ENCODE data around the gene CADM4. TPM values are rescaled to one million over a fixed set of nuclear protein-coding genes. Genes with fewer than 3 reads are reported as not detected.
"Not testable (repeated sequence)": the region's sequence is repeated elsewhere in the genome, so short reads cannot be mapped to it uniquely, and the experiment has no call there.

CADM4 gene
- 10 to 100 TPM; 42.9 to 59.2 (median 50.2) TPM for polyA plus RNA-seq (ENCODE audit: insufficient read length in 3 of 3)
- long read RNA-seq, donor 1, transcript CADM4-201 (9 exons, 2,178 nt), result major isoform, 10 of 10 reads
- long read RNA-seq, donor 1, partial matches to known transcripts, result 0 of 10 reads
- long read RNA-seq, donor 1, other reads (novel, unspliced or antisense), result 0 of 10 reads
- long read RNA-seq, donor 2, transcript CADM4-201 (9 exons, 2,178 nt), result major isoform, 6 of 6 reads
- long read RNA-seq, donor 2, partial matches to known transcripts, result 0 of 6 reads
- long read RNA-seq, donor 2, other reads (novel, unspliced or antisense), result 0 of 6 reads
- long read RNA-seq, donor 3, transcript CADM4-201 (9 exons, 2,178 nt), result major isoform, 18 of 26 reads
- long read RNA-seq, donor 3, partial matches to known transcripts, result 8 of 26 reads
- long read RNA-seq, donor 3, other reads (novel, unspliced or antisense), result 0 of 26 reads
- long read RNA-seq, donor 4, transcript CADM4-201 (9 exons, 2,178 nt), result major isoform, 10 of 20 reads
- long read RNA-seq, donor 4, partial matches to known transcripts, result 10 of 20 reads
- long read RNA-seq, donor 4, other reads (novel, unspliced or antisense), result 0 of 20 reads
- long read RNA-seq, donor 5, transcript CADM4-201 (9 exons, 2,178 nt), result major isoform, 27 of 27 reads
- long read RNA-seq, donor 5, partial matches to known transcripts, result 0 of 27 reads
- long read RNA-seq, donor 5, other reads (novel, unspliced or antisense), result 0 of 27 reads
- long read RNA-seq, donor 6, transcript CADM4-201 (9 exons, 2,178 nt), result major isoform, 5 of 5 reads
- long read RNA-seq, donor 6, partial matches to known transcripts, result 0 of 5 reads
- long read RNA-seq, donor 6, other reads (novel, unspliced or antisense), result 0 of 5 reads
- long read RNA-seq, donor 7, transcript CADM4-201 (9 exons, 2,178 nt), result major isoform, 7 of 7 reads
- long read RNA-seq, donor 7, partial matches to known transcripts, result 0 of 7 reads
- long read RNA-seq, donor 7, other reads (novel, unspliced or antisense), result 0 of 7 reads
- long read RNA-seq, donor 8, transcript CADM4-201 (9 exons, 2,178 nt), result major isoform, 23 of 23 reads
- long read RNA-seq, donor 8, partial matches to known transcripts, result 0 of 23 reads
- long read RNA-seq, donor 8, other reads (novel, unspliced or antisense), result 0 of 23 reads
- long read RNA-seq, donor 9, transcript CADM4-201 (9 exons, 2,178 nt), result major isoform, 6 of 6 reads
- long read RNA-seq, donor 9, partial matches to known transcripts, result 0 of 6 reads
- long read RNA-seq, donor 9, other reads (novel, unspliced or antisense), result 0 of 6 reads
- long read RNA-seq, donor 10, transcript CADM4-201 (9 exons, 2,178 nt), result major isoform, 6 of 19 reads
- long read RNA-seq, donor 10, partial matches to known transcripts, result 13 of 19 reads
- long read RNA-seq, donor 10, other reads (novel, unspliced or antisense), result 0 of 19 reads
- long read RNA-seq, donor 11, transcript CADM4-201 (9 exons, 2,178 nt), result major isoform, 5 of 5 reads
- long read RNA-seq, donor 11, partial matches to known transcripts, result 0 of 5 reads
- long read RNA-seq, donor 11, other reads (novel, unspliced or antisense), result 0 of 5 reads
- long read RNA-seq, donor 12, partial matches to known transcripts, result 7 of 11 reads
- long read RNA-seq, donor 12, other reads (novel, unspliced or antisense), result 0 of 11 reads
- long read RNA-seq, donor 13, transcript CADM4-201 (9 exons, 2,178 nt), result major isoform, 24 of 33 reads
- long read RNA-seq, donor 13, partial matches to known transcripts, result 8 of 33 reads
- long read RNA-seq, donor 13, other reads (novel, unspliced or antisense), result 0 of 33 reads
- long read RNA-seq, donor 14, transcript CADM4-201 (9 exons, 2,178 nt), result major isoform, 7 of 13 reads
- long read RNA-seq, donor 14, partial matches to known transcripts, result 5 of 13 reads
- long read RNA-seq, donor 14, other reads (novel, unspliced or antisense), result 0 of 13 reads
- long read RNA-seq, donor 15, transcript CADM4-201 (9 exons, 2,178 nt), result major isoform, 6 of 6 reads
- long read RNA-seq, donor 15, partial matches to known transcripts, result 0 of 6 reads
- long read RNA-seq, donor 15, other reads (novel, unspliced or antisense), result 0 of 6 reads
- long read RNA-seq, donor 16, transcript CADM4-201 (9 exons, 2,178 nt), result major isoform, 22 of 22 reads
- long read RNA-seq, donor 16, partial matches to known transcripts, result 0 of 22 reads
- long read RNA-seq, donor 16, other reads (novel, unspliced or antisense), result 0 of 22 reads

GRCh38 chr19:43639519-43640423, at the start of gene CADM4:
CADM4 (minus strand) TSS chr19:43639850; CDS start chr19:43639790, 60 bp downstream.
- DNase-seq (ENCODE audit: extremely low read depth in 1 of 11, low read depth in 9 of 11, low spot score in 4 of 11), result no peak

- DNase-seq (ENCODE audit: extremely low read depth in 1 of 11, low read depth in 9 of 11, low spot score in 4 of 11), result no peak
Observed at GRCh38 chr19:43688059-43688701, 48.5 kb upstream of the CADM4 start.

GRCh38 chr19:43687660-43687997, 48.0 kb upstream of the CADM4 start:
- no peak for DNase-seq (ENCODE audit: extremely low read depth in 1 of 11, low read depth in 9 of 11, low spot score in 4 of 11)

- DNase-seq (ENCODE audit: extremely low read depth in 1 of 11, low read depth in 9 of 11, low spot score in 4 of 11), result no peak
Observed at GRCh38 chr19:43684326-43684725, 44.7 kb upstream of the CADM4 start.

- DNase-seq (ENCODE audit: extremely low read depth in 1 of 11, low read depth in 9 of 11, low spot score in 4 of 11), result no peak
Observed at GRCh38 chr19:43683905-43684304, 44.3 kb upstream of the CADM4 start.

GRCh38 chr19:43682824-43683661, 43.4 kb upstream of the CADM4 start:
- DNase-seq (ENCODE audit: extremely low read depth in 1 of 11, low read depth in 9 of 11, low spot score in 4 of 11), result no peak

- not testable (repeated sequence) for DNase-seq (ENCODE audit: extremely low read depth in 1 of 11, low read depth in 9 of 11, low spot score in 4 of 11)
Observed at GRCh38 chr19:43682269-43682668, 42.6 kb upstream of the CADM4 start.

- no peak for DNase-seq (ENCODE audit: extremely low read depth in 1 of 11, low read depth in 9 of 11, low spot score in 4 of 11)
Observed at GRCh38 chr19:43681821-43682220, 42.2 kb upstream of the CADM4 start.

- DNase-seq (ENCODE audit: extremely low read depth in 1 of 11, low read depth in 9 of 11, low spot score in 4 of 11), result no peak
Observed at GRCh38 chr19:43678512-43679261, 39.0 kb upstream of the CADM4 start.

GRCh38 chr19:43675906-43676305, 36.3 kb upstream of the CADM4 start:
- no peak for DNase-seq (ENCODE audit: extremely low read depth in 1 of 11, low read depth in 9 of 11, low spot score in 4 of 11)

- no peak for DNase-seq (ENCODE audit: extremely low read depth in 1 of 11, low read depth in 9 of 11, low spot score in 4 of 11)
Observed at GRCh38 chr19:43675269-43675879, 35.7 kb upstream of the CADM4 start.

- no peak for DNase-seq (ENCODE audit: extremely low read depth in 1 of 11, low read depth in 9 of 11, low spot score in 4 of 11)
Observed at GRCh38 chr19:43674596-43674995, 34.9 kb upstream of the CADM4 start.

- DNase-seq (ENCODE audit: extremely low read depth in 1 of 11, low read depth in 9 of 11, low spot score in 4 of 11), result no peak
Observed at GRCh38 chr19:43674183-43674582, 34.5 kb upstream of the CADM4 start.

GRCh38 chr19:43673637-43674036, 34.0 kb upstream of the CADM4 start:
- no peak for DNase-seq (ENCODE audit: extremely low read depth in 1 of 11, low read depth in 9 of 11, low spot score in 4 of 11)
